Pancreas (tissue), 10 donors: ENCODE results near the gene GNL2. TPM values are rescaled to one million over a fixed set of nuclear protein-coding genes. Genes with fewer than 3 reads are reported as not detected.
"Not testable (repeated sequence)": the region's sequence is repeated elsewhere in the genome, so short reads cannot be mapped to it uniquely, and the experiment has no call there.

Experiments
- ATAC-seq, 4 donors: fragments of 200-7000 bp; cut with Tn5 transposase; one replicate each; pipeline versions ENCODE4 v1.8.0 to v1.9.1; 2020; ENCODE audit warnings: mild to moderate bottlenecking in 4 of 4, moderate library complexity in 4 of 4
- DNase-seq, 6 donors: peaks; one replicate each; pipeline ENCODE4 v3.0.0-alpha.2; 2020
- FAIRE-seq: peaks from 2 replicates; lab custom pipeline; 2012; peaks lifted over from hg19 to GRCh38; lab: Jason Lieb, UNC
- H3K27ac ChIP-seq, 4 donors: fragments of 200-600 bp; sonication (generic); 1 replicate in 3 of 4; 2 replicates in 1 of 4; pipeline versions ENCODE4 v1.5.0 to v1.8.0; 2020
- H3K27me3 ChIP-seq, 4 donors: fragments of 200-600 bp; one replicate each; pipeline ENCODE4 v1.8.0; 2021
- H3K36me3 ChIP-seq, 3 donors: fragments of 200-600 bp; sonication (generic) in 1 of 3; one replicate each; pipeline versions ENCODE4 v1.5.0 to v1.8.0; 2020 to 2021
- H3K4me1 ChIP-seq, 3 donors: fragments of 200-600 bp; one replicate each; pipeline ENCODE4 v1.8.0; 2021
- H3K4me3 ChIP-seq, 4 donors: fragments of 200-600 bp; sonication (generic) in 2 of 4; one replicate each; pipeline versions ENCODE4 v1.5.0 to v1.8.0; 2020 to 2021
- H3K9me3 ChIP-seq, 4 donors: fragments of 200-600 bp; one replicate each; pipeline ENCODE4 v1.8.0; 2021
- WGBS, 2 donors: extraction: QIAGEN DNeasy Blood & Tissue Kit; methylation state at CpG; one replicate each; pipeline ENCODE4 v1.1.7; 2013; 5-methylcytosine and 5-hydroxymethylcytosine counted together
- intact Hi-C, 3 donors: fragments of 100-400 bp; cut with DNase I; formaldehyde crosslinking; loops; one replicate each; pipeline versions ENCODE4 v1.11.1 to v1.14.2; 2022
- polyA plus RNA-seq, 2 donors: library from polyadenylated mRNA; stranded (reverse); fragments of 200-250 nt; gene quantifications; one replicate each; pipeline ENCODE4 v1.2.3, GENCODE V29; 2013
- total RNA-seq, 6 donors: library from RNA; stranded (reverse); fragmentation: NEBNext Ultra II Directional in 4 of 6; extraction: Animal tissue kit (Norgen Biotek cat#: 25700) in 4 of 6; gene quantifications; one replicate each; pipeline versions ENCODE4 v1.2.1 to v1.2.4, GENCODE V29; 2021 to 2023
- TF ChIP-seq, protein P1 (sequence below), 4 donors: fragments of 200-600 bp; sonication (generic) in 3 of 4; IDR thresholded peaks; one replicate each; pipeline versions ENCODE4 v1.5.0 to v1.8.0; 2021; ENCODE audit warnings: antibody characterized with exemption in 4 of 4
- donor health status: healthy with polysubstance abuse.
- donor health status: DM: no; HTN: no; CAD: no; lungs with moderate emphysema.
- donor health status: DM: no; HTN: no; CAD: no.
- donor health status: control.
- donor health status: control.
- donor health status: Bipolar disorder and iron deficiency.
- donor health status: DM: yes; HTN: yes; CAD: no.
- donor health status: DM: no; HTN: no; CAD: no.
- donor health status: DM: no; HTN: no; CAD: no.
- donor health status: DM: yes; HTN: yes; CAD: no.

Gene GNL2
- total and polyA plus RNA-seq, 8 donors = 9.8 to 69.1 (median 18.2) TPM

DNA sequence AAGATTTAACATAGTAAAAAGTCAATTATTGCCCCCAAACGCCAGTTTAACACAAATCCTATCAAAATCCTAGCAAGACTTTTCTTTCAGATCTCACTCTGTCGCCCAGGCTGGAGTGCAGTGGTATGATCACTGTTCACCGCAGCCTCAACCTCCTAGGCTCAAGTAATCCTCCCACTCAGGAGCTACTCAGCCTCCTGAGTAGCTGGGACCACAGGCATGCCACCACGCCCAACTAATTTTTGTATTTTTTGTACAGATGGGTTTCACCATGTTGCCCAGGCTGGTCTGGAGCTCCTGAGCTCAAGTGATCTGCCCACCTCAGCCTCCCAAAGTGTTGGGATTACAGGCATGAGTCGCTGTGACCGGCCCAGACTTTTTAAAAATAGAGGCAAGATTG is 46.4 kb downstream of the GNL2 start:
- intact Hi-C loops = no loop called here
- no peak for ATAC-seq

DNA sequence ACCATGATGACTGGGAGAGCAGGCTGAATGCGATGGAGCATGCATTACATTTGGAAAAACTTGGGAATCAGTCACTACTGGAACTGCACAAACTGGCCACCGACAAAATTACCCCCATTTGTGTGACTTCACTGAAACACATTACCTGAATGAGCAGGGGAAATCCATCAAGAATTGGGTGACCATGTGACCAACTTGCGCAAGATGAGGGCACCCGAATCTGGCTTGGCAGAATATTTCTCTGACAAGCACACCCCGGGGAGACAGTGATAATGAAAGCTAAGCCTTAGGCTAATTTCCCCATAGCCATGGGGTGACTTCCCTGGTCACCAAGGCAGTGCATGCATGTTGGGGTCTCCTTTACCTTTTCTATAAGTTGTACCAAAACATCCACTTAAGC is 50.7 kb downstream of the GNL2 start:
- WGBS, 2 donors = 77 to 78% methylated on average over 5 of the region's 5 CpGs
- intact Hi-C loops = no loop called here

More for the DNA sequence above, 46.4 kb downstream of the GNL2 start:
- H3K9me3 ChIP-seq = no peaks in the 10 kb centered on the region
- H3K4me3 ChIP-seq = no peak overlapping the region
- H3K27ac ChIP-seq = no peak overlapping the region
- 87 to 90% methylated on average over 6 of the region's 6 CpGs for WGBS, 2 donors
- H3K36me3 ChIP-seq = peaks cover 0 to 25% (median 0%) of the 10 kb centered on the region in 3 donors
- TF ChIP-seq, protein P1, sequence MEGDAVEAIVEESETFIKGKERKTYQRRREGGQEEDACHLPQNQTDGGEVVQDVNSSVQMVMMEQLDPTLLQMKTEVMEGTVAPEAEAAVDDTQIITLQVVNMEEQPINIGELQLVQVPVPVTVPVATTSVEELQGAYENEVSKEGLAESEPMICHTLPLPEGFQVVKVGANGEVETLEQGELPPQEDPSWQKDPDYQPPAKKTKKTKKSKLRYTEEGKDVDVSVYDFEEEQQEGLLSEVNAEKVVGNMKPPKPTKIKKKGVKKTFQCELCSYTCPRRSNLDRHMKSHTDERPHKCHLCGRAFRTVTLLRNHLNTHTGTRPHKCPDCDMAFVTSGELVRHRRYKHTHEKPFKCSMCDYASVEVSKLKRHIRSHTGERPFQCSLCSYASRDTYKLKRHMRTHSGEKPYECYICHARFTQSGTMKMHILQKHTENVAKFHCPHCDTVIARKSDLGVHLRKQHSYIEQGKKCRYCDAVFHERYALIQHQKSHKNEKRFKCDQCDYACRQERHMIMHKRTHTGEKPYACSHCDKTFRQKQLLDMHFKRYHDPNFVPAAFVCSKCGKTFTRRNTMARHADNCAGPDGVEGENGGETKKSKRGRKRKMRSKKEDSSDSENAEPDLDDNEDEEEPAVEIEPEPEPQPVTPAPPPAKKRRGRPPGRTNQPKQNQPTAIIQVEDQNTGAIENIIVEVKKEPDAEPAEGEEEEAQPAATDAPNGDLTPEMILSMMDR (IDR thresholded peaks at IDR 0.05) = no peak
- peaks cover 3 to 11% (median 9%) of the 10 kb centered on the region in 3 donors for H3K4me1 ChIP-seq
- no peaks in the 10 kb centered on the region for H3K27me3 ChIP-seq
- DNase-seq (no peak), FAIRE-seq (no peak)

GRCh38 chr1:37544530-37544929 is 51.2 kb downstream of the GNL2 start:
- H3K36me3 ChIP-seq = peaks cover 0 to 35% (median 3%) of the 10 kb centered on the region in 3 donors
- H3K9me3 ChIP-seq = no peaks in the 10 kb centered on the region
- FAIRE-seq = no peak
- intact Hi-C loops = no loop called here
- H3K4me1 ChIP-seq = no peaks in the 10 kb centered on the region
- no peak overlapping the region for H3K27ac ChIP-seq
- ATAC-seq = no peak
- no peak for DNase-seq
- 97% methylated on average over 21 of the region's 21 CpGs for WGBS, 2 donors
- H3K4me3 ChIP-seq = no peak overlapping the region
- no peaks in the 10 kb centered on the region for H3K27me3 ChIP-seq
- TF ChIP-seq, protein P1 (IDR thresholded peaks at IDR 0.05) = no peak

More for the DNA sequence above, 50.7 kb downstream of the GNL2 start:
- Histone ChIP-seq H3K9me3 (no peaks in the 10 kb centered on the region), H3K36me3 (peaks cover 0 to 30% (median 0%) of the 10 kb centered on the region in 3 donors), H3K4me1 (no peaks in the 10 kb centered on the region), H3K4me3 (no peak overlapping the region), H3K27me3 (no peaks in the 10 kb centered on the region), H3K27ac (no peak overlapping the region)
- ATAC-seq (no peak), FAIRE-seq (no peak), DNase-seq (no peak)
- TF ChIP-seq, protein P1 (IDR thresholded peaks at IDR 0.05) = no peak

- Histone ChIP-seq H3K4me3 (no peak overlapping the region), H3K27me3 (no peaks in the 10 kb centered on the region), H3K9me3 (no peaks in the 10 kb centered on the region), H3K36me3 (peaks cover 0 to 31% (median 16%) of the 10 kb centered on the region in 3 donors), H3K4me1 (peaks cover 0 to 5% (median 0%) of the 10 kb centered on the region in 3 donors), H3K27ac (no peak overlapping the region)
- TF ChIP-seq, protein P1 (IDR thresholded peaks at IDR 0.05) = no peak
- no peak for DNase-seq
- FAIRE-seq = no peak
- no peak for ATAC-seq
- whole genome bisulfite sequencing, 2 donors = 94 to 96% methylated on average over 30 of the region's 30 CpGs
- intact Hi-C loops = no loop called here
These were observed 55.5 kb downstream of the GNL2 start for GRCh38 chr1:37540036-37540785.

DNA sequence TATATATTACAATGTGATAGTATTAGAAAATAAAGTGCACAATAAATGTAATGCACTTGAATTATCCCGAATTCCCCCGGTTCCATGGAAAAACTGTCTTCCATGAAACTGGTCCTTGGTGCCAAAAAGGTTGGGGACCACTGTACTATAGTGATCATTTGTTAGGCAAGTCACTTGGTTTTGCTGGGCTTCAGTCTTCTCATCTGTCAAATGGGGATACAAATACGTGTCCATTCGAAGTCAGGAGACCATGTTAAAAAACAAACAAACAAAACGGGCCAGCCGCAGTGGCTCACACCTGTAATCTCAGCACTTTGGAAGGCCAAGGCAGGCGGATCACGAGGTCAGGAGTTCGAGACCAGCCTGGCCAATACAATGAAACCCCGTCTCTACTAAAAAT is 56.6 kb downstream of the GNL2 start:
- H3K27ac ChIP-seq, ATAC-seq, intact Hi-C loops, H3K27me3 ChIP-seq, DNase-seq, H3K9me3 ChIP-seq, FAIRE-seq, H3K4me3 ChIP-seq, H3K4me1 ChIP-seq: not testable (repeated sequence)
- H3K36me3 ChIP-seq = peaks cover 0 to 31% (median 16%) of the 10 kb centered on the region in 3 donors
- 91 to 96% methylated on average over 10 of the region's 10 CpGs for WGBS, 2 donors
